ENCODE measurements around the gene KCNH1.

The KCNH1 gene

DNA sequence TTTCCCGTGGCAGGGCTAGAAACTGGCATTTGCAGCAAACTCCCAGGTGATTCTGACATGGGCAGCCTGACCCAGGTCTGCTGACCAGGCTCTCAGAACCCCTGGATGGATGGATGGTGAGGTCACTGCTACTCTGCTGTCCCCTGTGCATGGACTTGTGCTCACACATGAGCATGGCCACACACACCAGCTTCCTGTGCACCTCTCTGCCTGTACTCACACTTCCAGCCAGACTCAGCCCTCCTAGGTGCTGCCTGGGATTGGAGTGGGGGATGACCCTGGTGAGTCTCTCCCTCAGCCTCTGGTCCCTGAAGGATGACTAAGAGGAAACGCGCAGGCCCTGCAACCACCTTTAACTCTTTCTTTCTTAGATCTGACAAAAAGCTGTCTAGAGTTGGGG is 444.1 kb downstream of the KCNH1 start:
- H3K27me3 Mint-ChIP-seq (ENCODE audit: low read depth): peaks cover 12% of the 10 kb centered on the region
- no peak for DNase-seq (ENCODE audit: low spot score)
- no peaks in the 10 kb centered on the region for H3K36me3 Mint-ChIP-seq (ENCODE audit: low read depth)
- no peaks in the 10 kb centered on the region for H3K9me3 Mint-ChIP-seq
- no peak overlapping the region for H3K4me3 Mint-ChIP-seq
- peaks cover 12% of the 10 kb centered on the region for H3K4me1 Mint-ChIP-seq (ENCODE audit: low read depth)
- no peak overlapping the region for H3K27ac Mint-ChIP-seq

DNA sequence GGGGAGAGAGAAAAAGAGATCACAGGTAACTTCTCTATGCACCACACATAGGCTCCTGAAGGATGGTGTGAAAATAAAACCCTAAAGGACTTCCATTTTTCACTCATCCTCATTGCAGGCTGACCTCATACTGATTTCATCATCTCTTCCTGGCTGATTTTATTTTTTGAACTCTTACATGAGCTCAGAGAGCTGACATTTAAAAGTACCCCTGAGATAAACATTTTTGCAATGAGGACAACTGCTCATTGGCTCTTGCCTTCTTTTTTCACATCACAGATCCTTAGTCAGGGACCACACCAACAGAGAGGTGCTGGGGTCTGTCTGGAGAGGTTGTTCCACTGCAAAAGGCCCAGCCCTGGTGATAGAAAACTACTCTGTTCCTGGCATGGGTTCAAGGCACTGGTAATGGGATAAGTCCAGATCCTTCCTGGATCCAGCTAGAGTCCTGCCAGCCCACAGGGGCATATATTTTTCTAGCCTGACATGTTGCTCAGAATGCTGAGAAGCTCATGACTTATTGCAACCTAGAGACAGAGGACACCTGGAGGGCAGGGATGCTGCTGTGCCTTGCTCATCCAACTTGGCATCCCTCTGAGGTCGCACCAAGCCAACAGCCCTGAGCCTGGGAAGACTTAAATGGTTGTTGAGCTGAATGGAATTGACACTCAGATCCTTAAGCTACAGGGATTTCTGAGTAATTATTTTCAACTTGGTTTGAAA is 445.3 kb downstream of the KCNH1 start:
- DNase-seq (ENCODE audit: low spot score): no peak
- Mint-ChIP-seq H3K27ac (no peak overlapping the region), H3K27me3 (ENCODE audit: low read depth) (peaks cover 7% of the 10 kb centered on the region), H3K4me1 (ENCODE audit: low read depth) (peaks cover 12% of the 10 kb centered on the region), H3K36me3 (ENCODE audit: low read depth) (no peaks in the 10 kb centered on the region), H3K9me3 (no peaks in the 10 kb centered on the region), H3K4me3 (no peak overlapping the region)

DNA sequence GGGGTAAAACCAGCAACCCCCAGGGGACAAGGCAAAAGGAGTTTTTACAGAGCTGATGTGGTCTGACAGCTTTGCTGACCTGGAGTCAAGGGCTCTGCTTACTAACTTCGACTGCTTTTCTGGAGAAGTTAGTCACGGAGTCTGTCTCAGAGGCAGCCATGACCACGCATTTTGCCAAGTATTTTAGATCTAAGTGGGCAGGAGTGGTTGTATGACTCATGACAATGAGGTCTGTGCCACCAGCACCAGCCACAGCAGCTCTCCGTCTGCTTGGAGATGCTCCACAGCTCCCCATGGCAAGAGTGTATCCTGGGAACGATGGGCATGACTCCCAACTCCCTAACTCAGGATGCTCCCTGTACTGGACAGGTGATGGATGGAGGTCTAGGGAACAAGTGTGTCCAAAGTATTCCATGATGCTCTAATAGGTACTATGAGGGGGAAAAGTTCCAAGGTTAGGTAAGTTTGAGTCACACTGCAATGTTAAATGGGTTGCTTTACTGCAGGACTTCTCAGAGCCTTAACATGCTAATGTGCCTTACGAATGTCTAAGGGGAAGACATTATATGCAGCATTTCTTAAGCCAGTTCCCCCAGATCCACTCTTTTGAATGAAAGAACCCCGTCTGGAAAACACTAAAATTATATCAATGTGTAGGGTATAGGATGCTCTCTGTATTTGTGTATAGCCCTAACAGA is 446.2 kb downstream of the KCNH1 start:
- Mint-ChIP-seq H3K27ac (no peak overlapping the region), H3K36me3 (ENCODE audit: low read depth) (no peaks in the 10 kb centered on the region), H3K9me3 (no peaks in the 10 kb centered on the region), H3K27me3 (ENCODE audit: low read depth) (peaks cover 7% of the 10 kb centered on the region), H3K4me1 (ENCODE audit: low read depth) (peaks cover 8% of the 10 kb centered on the region), H3K4me3 (no peak overlapping the region)
- DNase-seq (ENCODE audit: low spot score): no peak

DNA sequence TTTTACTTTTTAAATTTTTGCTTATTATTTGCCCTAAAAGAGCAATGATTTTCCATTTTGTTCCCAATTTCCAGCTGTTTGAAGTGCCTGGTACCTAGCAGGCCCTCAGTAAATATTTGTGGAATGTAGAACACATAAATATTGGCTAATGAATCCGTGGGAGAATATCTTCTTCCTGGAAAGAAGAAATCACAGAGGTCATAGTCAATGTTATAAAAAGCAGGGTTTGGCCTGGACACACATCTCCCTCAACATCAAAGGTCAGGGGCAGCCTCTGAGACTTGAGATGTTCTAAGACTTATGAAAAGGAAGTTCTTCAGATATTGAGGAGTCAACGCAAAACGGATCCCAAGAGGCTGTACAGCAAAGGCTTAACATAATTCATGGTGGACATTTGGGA is 447.1 kb downstream of the KCNH1 start:
- Mint-ChIP-seq H3K27me3 (ENCODE audit: low read depth) (peaks cover 7% of the 10 kb centered on the region), H3K36me3 (ENCODE audit: low read depth) (no peaks in the 10 kb centered on the region), H3K4me3 (no peak overlapping the region), H3K9me3 (no peaks in the 10 kb centered on the region), H3K27ac (no peak overlapping the region), H3K4me1 (ENCODE audit: low read depth) (peaks cover 5% of the 10 kb centered on the region)
- DNase-seq (ENCODE audit: low spot score): no peak

DNA sequence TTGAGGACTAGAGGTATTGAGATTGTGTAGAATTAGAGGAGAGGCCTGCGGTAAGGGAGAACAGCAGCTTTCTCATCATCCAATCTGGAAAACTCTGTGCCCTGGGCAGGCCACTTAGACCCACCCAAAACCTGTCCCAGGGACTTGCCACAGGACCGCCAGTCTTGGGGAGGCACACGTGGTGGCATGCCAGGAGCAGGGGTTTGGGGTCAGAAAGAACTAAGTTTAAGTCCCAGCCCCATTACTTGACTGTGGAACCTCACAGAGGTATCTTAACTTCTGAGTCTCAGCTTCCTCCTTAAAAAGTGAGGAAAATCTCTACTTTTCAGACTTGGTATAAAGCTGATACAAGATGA is 448.7 kb downstream of the KCNH1 start:
- DNase-seq (ENCODE audit: low spot score): no peak
- no peaks in the 10 kb centered on the region for H3K9me3 Mint-ChIP-seq
- H3K4me3 Mint-ChIP-seq: no peak overlapping the region
- H3K27me3 Mint-ChIP-seq (ENCODE audit: low read depth): peaks cover 2% of the 10 kb centered on the region
- H3K4me1 Mint-ChIP-seq (ENCODE audit: low read depth): peaks cover 5% of the 10 kb centered on the region
- H3K27ac Mint-ChIP-seq: no peak overlapping the region
- H3K36me3 Mint-ChIP-seq (ENCODE audit: low read depth): no peaks in the 10 kb centered on the region

DNA sequence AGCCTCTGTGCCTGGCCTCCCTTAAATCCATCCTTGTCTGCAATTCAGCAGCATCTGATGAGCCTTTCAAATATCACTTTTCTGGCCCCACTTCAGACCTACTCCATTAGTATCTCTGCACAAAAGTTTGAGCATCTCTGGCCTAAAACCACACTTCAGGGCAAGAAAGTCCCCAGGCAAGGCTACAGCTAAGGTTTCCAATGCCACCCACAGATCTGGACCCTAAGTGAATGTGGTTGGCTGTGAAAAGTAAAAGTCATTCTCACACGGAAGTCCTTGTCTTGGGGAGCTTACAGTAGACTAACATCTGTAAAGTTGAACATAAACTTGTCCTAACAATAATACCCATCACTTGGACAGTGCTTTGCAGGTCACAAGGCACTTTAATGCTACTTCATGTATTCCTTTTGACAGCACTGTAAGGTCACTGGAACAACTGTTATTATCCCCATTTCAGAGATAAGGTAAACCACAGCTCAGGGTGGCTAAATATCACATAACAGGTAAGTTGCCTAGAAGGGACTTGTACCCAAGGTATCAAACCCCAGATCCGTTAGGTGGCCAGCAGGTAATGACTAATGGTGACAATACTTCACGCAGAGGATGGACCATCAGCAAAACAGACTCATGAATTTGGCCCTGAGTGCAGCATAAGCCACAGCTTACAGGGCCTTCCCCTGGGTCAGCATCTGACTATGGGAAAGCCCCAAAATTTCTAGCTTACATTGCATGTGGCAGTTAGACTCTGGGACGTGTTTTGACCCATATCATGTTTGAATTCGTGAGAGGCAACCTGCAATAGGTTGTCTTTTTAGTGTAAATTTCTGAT is 449.3 kb downstream of the KCNH1 start:
- H3K27me3 Mint-ChIP-seq (ENCODE audit: low read depth): peaks cover 2% of the 10 kb centered on the region
- no peak overlapping the region for H3K4me3 Mint-ChIP-seq
- H3K4me1 Mint-ChIP-seq (ENCODE audit: low read depth): peaks cover 5% of the 10 kb centered on the region
- no peaks in the 10 kb centered on the region for H3K9me3 Mint-ChIP-seq
- H3K36me3 Mint-ChIP-seq (ENCODE audit: low read depth): no peaks in the 10 kb centered on the region
- DNase-seq (ENCODE audit: low spot score): no peak
- no peak overlapping the region for H3K27ac Mint-ChIP-seq

DNA sequence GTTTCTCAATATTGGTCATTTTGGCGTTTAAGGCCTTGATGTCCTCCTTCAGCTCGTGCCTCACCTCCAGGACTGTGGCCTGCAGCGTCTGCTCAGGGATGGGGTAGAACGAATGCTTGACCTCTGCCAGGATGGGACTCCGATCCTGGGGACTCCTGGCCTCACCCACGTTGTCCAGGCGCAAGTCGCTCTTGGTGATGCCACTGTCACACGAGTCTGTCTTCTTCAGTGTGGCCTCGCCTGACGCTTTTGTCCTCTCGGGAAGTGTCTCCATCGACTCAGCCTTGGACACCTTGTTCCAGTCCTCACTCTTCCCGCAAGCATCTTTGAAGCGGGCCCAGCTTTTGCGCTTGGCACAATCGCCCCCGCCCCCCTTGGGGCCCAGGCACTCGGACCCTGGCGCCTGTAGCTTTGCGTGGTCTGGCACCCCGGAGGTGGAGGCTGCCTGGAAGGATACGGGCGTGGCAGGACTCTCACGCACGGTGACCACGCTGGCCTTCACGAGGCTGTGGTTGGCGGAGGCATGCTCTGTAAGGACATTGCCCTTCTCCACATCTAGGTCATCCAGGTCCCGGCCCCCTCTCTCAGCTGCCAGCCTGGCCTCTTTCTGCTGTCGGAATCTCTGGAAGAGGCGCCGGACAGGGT is 450.4 kb downstream of the KCNH1 start:
- H3K9me3 Mint-ChIP-seq: no peaks in the 10 kb centered on the region
- no peak for DNase-seq (ENCODE audit: low spot score)
- H3K36me3 Mint-ChIP-seq (ENCODE audit: low read depth): no peaks in the 10 kb centered on the region
- no peak overlapping the region for H3K4me3 Mint-ChIP-seq
- peaks cover 2% of the 10 kb centered on the region for H3K27me3 Mint-ChIP-seq (ENCODE audit: low read depth)
- H3K27ac Mint-ChIP-seq: no peak overlapping the region
- H3K4me1 Mint-ChIP-seq (ENCODE audit: low read depth): peaks cover 3% of the 10 kb centered on the region

DNA sequence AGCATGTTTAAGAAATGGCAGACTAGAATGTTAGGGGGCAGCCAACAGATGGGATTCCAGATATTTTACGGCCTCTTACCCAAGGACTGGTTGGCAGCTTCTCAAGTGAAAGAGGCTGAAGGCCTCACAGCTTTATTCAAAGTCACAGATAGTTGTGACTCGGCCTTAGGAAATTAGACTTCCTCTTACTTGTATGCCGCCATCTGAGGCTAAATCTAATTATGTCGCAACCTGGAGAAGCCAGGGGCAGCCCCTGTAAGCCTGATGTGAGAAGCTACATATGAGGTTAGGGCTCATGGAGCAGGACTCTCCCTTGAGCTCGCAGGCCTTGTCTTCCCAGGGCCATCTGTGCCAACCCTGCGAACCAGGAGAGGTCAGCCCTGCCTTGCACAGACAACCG is 452.8 kb downstream of the KCNH1 start:
- Mint-ChIP-seq H3K4me1 (ENCODE audit: low read depth) (no peaks in the 10 kb centered on the region), H3K27me3 (ENCODE audit: low read depth) (no peaks in the 10 kb centered on the region), H3K27ac (no peak overlapping the region), H3K36me3 (ENCODE audit: low read depth) (no peaks in the 10 kb centered on the region), H3K4me3 (no peak overlapping the region), H3K9me3 (no peaks in the 10 kb centered on the region)
- DNase-seq (ENCODE audit: low spot score): no peak

DNA sequence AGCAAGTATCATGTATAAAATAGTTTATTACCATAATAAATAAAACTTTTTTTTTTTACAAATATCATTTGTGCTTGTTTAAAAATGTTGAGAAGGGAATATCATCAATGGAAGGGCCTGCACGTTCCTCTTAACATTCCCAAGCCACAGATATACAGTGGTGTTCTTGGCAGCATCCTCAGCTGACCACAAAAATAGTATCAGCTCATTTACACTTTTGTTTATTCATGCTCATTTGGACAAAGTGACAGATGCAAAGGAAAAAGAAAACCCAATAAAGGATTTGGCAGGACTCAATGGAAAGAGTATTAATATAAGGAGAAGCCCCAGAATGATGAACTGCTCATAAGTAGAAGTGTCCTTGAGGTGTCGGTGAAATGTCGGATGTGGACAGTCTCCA is 455.6 kb downstream of the KCNH1 start:
- Mint-ChIP-seq H3K4me1 (ENCODE audit: low read depth) (no peaks in the 10 kb centered on the region), H3K9me3 (no peaks in the 10 kb centered on the region), H3K4me3 (no peak overlapping the region), H3K36me3 (ENCODE audit: low read depth) (no peaks in the 10 kb centered on the region), H3K27me3 (ENCODE audit: low read depth) (no peaks in the 10 kb centered on the region), H3K27ac (no peak overlapping the region)
- DNase-seq (ENCODE audit: low spot score): no peak

DNA sequence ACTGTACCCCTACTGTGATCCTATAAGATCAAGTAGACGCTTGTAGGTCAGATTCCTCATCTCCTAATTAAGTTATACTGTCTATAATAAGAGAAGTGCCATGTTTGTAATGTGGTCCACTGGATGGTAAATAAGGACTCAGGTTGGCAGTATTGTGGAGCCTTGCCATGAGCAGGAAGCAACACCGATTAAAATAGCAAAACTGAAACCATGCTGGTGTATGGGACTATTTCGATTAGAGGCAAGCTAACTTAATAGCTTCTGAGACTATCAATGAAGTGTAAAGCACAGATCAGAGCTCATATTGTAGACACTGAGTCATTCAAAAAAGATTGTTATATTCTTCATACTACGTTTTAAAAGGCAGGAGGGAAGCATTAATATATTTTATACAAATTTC is 456.4 kb downstream of the KCNH1 start:
- H3K9me3 Mint-ChIP-seq: no peaks in the 10 kb centered on the region
- no peaks in the 10 kb centered on the region for H3K27me3 Mint-ChIP-seq (ENCODE audit: low read depth)
- H3K27ac Mint-ChIP-seq: no peak overlapping the region
- no peak for DNase-seq (ENCODE audit: low spot score)
- no peak overlapping the region for H3K4me3 Mint-ChIP-seq
- H3K4me1 Mint-ChIP-seq (ENCODE audit: low read depth): no peaks in the 10 kb centered on the region
- H3K36me3 Mint-ChIP-seq (ENCODE audit: low read depth): no peaks in the 10 kb centered on the region

DNA sequence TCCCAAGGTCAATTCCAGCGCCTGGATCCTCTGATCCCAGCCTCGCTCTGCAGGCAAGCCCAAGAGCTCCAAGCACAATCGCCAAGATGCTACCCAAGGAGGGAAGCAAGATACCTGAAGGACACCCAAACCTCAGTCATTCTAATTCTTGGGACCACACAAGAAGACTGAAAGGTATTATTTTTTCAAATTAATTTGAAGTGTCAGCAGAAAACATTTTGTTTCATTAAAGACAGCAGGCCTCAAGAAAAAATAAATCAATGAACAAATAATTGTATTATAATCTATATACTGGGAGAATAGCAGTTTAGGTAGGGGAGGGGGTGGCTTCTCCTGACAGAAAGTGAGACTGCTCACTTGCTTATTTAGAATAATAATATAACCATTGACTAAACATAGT is 457.4 kb downstream of the KCNH1 start:
- H3K4me1 Mint-ChIP-seq (ENCODE audit: low read depth): no peaks in the 10 kb centered on the region
- no peak for DNase-seq (ENCODE audit: low spot score)
- no peak overlapping the region for H3K4me3 Mint-ChIP-seq
- no peaks in the 10 kb centered on the region for H3K27me3 Mint-ChIP-seq (ENCODE audit: low read depth)
- no peaks in the 10 kb centered on the region for H3K9me3 Mint-ChIP-seq
- H3K27ac Mint-ChIP-seq: no peak overlapping the region
- H3K36me3 Mint-ChIP-seq (ENCODE audit: low read depth): no peaks in the 10 kb centered on the region

DNA sequence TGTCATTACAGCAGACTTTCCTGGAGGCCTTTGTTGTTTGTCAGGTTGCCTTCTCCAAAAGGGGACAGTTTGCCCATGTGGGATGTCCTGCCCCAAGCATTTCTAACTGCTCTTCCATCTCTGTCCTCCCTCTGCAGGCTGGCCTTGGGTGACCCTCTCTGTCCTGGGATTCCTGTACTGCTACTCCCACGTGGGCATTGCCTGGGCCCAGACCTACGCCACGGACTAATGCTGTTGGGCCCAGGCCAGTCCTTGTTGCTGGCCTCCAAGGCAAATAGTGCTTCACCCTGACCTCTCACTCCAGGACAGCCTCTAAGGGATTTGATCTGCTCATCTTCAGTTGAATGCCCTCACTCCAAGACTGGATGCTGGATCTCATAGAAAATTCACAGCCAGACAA is 459.8 kb downstream of the KCNH1 start:
- Mint-ChIP-seq H3K27me3 (ENCODE audit: low read depth) (peaks cover 2% of the 10 kb centered on the region), H3K4me1 (ENCODE audit: low read depth) (no peaks in the 10 kb centered on the region), H3K9me3 (no peaks in the 10 kb centered on the region), H3K4me3 (no peak overlapping the region), H3K36me3 (ENCODE audit: low read depth) (no peaks in the 10 kb centered on the region), H3K27ac (no peak overlapping the region)
- DNase-seq (ENCODE audit: low spot score): no peak

DNA sequence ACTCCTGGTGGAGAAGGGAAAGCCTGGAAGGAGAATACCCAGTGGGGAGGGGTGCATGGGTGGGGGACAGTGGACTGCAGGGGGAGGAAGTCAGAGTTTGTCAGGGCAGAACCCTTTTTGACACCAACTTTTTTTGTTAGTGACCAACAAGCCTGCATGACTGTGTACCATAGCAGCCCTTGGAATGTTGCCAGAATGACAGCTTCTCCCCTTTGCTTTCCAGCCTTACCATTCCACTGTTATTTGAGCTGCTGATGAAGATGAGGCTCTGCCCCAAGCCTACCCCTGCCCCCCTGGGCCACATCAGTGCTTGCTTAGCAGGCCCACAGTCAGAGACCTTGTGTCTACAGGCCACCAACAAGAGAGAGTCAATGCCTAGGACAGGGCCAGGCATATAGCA is 464.0 kb downstream of the KCNH1 start:
- H3K27ac Mint-ChIP-seq: no peak overlapping the region
- H3K36me3 Mint-ChIP-seq (ENCODE audit: low read depth): no peaks in the 10 kb centered on the region
- no peaks in the 10 kb centered on the region for H3K4me1 Mint-ChIP-seq (ENCODE audit: low read depth)
- DNase-seq (ENCODE audit: low spot score): no peak
- no peaks in the 10 kb centered on the region for H3K9me3 Mint-ChIP-seq
- peaks cover 2% of the 10 kb centered on the region for H3K27me3 Mint-ChIP-seq (ENCODE audit: low read depth)
- no peak overlapping the region for H3K4me3 Mint-ChIP-seq

Data from T-helper 2 cell treated with Interferon-gamma antibody and Interleukin-4, amounts not matched to agents 5 μg/mL and 100 μg/mL, for 36 hours (primary cell).